DMS79 treated with DMSO at 0.1 percent for 48 hours (cell line): ENCODE data around the gene TFF2.
A peak's percentile ranks its signal among the peaks of the same experiment; 100 is the strongest.

Source experiments
- DNase-seq: peaks from one replicate; lab custom pipeline; 2025; lab: John Stamatoyannopoulos, UW

Gene TFF2

DNA sequence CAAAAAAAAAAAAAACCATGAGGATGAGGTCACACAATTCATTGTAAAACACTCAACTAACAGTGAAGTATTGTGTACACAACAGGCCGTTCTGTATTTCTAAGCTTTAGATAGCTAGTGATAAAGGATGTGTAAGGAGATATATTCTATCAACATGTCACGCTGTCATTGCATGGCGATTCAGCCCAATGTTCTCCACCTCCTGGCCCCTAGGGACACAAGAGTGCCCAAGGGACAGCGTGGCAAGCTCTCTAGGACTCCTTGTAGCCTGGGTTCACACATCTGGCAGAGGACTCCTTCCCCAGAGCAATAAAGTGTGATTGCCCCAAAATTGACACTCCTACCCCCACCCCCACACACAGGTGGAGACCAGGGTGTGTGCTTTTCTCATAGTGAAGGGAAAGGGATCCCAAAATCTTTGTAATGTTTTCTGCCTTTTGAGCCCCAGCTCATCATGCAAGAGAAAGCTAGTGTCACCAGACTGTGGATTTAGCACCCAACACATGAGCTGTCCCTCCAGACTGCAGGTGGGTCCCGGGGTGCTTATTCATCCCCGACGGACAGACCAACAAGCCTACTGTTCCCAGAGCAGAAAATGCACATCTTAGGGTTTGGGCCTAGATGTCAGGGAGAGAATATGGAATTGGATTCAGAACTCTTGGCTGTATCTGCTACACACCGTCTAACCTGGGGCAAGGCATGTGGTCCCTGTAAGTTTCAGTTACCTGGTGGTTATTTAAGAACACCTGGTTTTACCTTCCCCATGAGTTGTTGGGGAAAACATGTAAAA, 33.6 kb upstream of the TFF2 start:
- DNase-seq: no peak

DNA sequence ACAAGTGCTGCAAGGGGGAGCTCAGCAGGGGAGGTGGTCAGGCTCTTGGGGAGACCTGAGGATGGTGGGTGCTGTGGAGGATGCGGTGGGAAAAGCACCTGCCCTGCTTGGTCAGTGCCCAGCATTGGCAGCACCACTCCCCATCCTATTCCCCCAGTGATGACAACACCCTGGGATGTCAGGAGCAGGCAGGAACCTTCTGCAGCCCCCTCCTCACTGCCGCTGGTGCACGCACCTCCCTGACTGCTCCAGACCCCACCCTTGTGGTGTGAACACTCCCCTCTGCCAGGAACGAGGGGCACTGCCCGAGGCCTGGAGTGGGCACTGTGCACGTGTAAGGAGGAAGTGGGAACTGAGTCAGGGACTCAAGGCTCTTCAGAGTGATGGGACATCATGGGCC, 32.5 kb upstream of the TFF2 start:
- DNase-seq: no peak

DNA sequence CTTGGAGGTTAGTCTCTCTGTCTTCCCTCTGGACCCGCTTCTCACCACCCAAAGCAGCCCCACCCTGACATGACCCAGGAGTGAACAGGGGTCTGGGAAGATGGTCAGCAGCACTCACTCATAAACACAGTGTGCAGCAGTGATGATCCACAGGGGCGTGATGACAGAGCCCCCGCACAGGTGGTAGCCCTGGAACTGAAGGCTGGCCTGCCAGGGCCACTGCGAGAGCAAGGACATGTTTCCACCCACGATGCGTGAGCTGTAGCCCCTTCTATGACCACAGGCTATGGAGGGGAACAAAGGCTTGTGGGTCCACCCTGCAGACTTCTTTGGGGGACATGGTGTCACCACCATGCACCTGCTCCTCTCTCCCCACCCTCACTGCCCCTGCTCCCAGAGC, 32.1 kb upstream of the TFF2 start:
- DNase-seq: no peak

DNA sequence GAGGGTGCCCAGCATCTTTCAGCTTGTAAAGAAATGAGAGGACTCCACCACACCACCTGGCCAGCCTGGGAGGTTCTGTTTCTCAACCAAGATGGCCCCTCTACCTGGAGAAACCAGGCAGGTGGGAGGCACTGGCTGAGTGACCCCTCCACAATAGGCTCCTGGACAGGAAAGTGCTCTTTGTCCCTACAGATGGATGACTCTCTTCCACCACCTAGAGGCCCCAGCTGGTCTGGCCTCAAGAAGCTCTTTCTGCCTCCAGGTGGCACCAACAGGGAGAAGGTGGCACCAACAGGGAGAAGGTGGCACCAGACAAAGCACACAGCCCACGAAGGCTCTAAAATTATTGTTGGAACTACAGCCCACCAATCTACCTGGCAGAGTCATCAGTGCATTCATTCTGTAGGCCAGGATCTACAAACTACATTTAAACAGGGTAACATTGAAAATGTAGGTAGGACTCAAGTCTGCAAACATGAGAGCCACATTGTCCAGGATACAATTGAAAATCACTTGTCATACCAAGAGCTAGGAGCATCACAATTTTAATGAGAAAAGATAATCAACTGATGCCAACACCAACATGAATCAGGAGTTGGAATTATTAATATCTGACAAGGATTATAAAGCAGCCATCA, 30.7 kb upstream of the TFF2 start:
- DNase-seq: no peak

DNA sequence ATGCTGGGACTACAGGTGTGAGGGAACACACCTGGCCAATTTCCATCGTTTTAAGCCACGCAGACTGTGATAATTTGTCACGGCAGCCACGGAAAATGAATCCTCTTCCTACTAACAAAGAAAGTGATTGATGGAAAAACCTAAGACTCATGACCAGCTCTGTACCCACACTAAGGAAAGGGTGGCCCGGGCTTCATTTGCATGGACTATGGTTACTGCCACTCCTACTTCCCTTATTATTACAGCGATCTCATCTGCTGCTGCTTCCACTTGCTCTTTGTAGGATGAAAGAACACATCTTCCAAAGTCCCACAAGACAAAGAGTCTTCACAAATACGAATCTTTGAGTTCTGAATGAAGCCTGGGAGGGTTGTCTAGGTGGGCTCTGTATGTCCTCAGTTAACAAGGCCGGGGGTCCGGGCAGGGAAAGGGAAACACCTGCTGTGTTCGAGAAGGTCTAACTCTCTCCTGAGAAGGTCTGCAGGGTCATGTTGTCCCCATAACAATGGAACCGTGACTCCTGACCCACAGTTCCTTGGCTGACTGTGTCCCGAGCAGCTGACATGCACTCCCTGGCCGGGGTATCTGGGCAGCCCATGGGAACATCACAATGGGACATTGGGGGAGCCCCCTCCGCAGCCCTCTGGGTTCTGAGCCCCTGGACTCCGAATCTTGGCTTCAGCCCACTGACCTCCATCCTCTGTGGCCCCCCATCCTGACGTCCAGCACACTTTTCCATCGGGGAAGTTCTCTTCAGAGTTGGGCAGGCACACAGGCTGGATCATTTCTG, 28.8 kb upstream of the TFF2 start:
- no peak for DNase-seq

DNA sequence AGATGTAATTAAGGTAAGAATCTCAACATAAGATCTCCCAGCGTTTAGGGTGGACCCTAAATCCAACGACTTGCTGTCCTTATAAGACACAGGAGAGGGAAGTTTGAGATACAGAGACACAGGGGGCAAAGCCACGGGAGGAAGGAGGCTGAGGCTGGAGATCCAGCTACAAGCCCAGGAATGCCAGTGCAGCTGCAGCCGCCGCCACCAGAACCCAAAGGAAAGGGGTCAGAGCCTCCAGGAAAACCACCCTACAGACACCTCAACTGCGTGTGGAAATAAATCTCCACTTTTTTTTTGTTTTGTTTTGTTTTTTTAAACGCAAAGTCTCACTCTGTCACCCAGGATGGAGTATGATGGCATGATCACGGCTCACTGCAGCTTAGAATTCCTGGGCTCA, 27.6 kb upstream of the TFF2 start:
- DNase-seq: no peak

DNA sequence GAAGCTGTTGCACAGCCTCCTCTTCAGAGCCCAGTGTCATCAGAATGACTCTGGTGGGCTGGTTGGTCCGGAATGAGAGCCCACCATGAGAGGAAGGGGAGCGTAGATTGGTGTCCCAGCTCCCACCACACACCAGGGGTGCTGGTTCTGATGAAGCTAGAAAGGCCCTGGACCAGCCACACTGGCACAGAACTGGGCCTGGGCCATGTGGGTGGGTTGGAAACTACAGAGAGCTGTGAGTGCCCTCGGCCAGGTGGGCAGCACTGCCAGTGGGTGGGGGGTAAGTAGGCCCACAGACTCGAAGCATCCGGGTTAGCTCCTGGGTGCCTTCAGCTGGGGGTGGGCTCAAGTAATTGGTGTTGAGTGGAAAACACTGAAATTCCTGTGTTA, 27.2 kb upstream of the TFF2 start:
- no peak for DNase-seq

DNA sequence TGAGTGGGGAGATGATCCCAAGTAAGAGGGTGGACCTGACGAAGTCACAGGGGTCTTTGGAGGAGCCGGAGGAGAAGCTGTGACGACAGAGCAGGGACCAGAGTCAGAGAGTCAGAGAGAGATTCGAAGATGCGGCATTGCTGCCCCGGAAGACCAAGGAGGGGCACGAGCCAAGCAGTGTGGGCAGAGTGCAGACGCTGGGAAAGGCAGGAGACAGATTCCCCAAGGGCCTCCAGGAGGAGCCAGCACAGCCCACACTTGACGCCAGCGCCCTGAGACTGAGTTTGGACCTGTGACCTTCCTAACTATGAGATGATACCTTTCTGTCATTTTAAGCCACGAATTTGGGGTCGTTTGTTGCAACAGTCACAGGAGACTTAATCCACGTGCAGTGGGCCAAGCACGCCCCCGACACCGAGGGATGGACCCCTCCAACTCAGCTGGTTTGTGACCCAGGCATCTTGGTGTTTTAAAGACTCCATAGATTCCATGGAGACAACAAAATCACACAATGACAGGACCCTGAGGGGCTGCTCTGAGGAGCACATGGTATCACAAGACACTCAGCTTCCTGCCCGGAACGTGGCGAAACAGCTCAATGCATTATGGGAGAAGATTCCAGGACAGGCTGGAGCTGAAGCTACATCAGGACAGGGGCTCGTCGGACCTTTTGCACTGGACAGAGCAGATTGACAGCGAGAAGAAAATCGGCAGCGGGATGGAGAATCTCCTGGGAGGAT, 26.6 kb upstream of the TFF2 start:
- no peak for DNase-seq

DNA sequence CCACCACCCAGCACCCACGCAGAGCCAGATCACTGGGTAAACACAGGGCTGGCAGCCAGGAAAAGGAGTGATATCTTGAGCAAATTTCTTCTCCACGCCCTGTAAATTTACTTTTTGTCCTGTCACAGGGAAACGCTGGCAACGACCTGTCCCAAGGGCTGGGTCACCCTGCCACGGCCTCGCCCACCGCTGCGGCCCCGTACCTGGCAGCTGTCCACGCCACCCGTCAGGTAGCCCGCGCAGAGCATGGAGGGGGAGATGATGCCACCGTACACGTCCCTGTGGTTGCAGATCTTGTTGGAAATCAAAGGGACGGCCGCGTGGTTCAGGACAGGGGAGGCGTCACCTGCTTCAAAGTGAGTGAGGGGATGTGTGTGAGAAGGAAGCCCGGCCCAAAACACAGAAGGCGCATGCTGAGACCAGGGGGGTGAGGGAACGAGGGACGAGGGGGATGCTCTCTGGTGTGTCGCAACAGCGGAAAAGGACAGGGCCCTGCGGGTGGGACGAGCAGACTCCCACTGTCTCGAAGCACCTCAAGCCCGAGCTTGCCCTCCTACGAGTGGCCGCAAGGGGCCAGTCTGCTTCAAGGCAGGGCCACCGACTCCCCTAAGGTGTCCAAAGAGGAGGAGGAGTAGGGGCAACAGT, 25.7 kb upstream of the TFF2 start:
- DNase-seq: no peak

DNA sequence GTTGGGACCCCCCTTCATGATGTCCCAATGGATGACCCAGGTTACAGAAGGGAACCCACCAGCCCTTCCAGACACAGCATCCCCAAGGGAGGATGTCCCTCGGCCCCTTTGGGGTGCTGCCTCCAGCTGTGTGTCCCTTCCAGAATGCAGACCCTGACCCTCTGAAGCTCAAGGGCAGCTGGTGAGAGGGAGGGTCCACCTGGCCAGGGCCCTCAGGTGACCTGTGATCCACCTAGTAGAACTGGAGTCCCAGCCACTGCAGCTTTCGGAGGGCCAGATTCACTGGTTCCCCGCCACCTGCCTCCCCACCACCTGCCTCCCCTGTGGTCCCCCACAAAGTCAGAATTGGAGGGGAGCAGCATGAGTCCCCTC, 25.2 kb upstream of the TFF2 start:
- no peak for DNase-seq

DNA sequence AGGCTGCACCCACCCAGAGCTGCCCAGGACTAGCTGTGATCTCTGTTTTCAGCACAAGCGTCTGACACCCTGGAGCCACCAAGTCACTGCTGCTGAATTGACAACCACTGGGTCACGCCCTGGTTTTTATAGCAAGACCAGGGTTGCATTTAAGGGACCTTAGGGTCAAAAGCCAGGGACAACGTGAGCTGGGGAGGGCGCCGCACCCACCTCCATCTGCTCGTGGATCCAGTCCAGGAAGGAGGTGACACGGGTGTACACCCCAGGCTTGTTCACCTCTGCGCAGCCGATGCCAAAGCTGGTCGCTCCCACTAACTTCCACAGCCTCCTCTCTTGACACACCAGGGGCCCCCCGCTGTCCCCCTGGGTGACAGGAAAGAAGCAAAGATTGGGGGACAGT, 24.7 kb upstream of the TFF2 start:
- DNase-seq: no peak

DNA sequence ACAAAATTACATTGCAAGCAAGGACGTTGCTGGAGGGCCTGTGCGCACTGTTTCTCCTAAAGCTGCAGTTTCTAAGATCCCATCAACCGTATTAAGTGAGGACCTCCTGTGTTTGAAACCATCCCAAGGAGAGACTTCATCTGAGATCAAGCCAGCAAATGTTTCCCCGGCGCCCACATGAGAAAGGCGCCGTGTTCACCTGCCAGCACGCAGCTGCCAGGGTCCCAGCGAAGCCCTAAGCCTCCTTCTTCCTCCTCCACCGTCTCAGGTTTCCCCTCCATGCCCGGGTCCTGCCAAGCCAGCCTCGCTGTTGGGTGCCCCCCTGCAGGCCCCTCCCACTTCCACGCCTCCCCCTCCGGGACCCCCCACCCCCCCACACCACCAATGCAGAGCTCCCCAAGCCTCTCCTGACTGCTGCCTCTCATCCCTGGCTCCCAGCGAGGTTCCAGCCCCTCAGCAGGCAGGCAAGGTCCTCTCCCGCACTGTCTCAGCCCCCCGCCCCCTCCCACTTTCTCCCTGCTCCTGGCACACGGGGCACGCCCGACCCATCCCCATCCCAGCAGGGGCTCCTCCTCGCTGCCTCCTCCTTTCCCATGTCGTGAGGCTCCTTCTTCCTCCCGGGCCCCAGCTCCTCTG, 24.2 kb upstream of the TFF2 start:
- peak; percentile 62 for DNase-seq

DNA sequence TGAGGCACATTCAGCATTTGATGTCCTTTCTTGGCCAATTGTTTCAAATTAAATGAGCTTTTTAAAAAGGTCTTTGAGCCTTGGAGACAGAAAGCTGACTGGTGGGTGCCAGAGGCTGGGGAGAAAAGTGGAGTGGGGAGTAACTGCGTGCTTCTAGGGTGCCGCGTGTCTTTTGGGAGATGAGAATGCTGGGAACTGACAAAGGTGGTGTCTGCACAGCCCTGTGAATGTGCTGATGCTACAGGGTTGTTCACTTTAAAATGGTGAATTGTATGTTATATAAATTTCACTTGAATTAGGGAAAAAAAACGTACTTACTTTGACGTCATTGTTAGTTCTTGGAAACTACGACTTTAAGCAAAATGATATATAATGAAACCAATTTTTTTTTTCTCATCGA, 23.7 kb upstream of the TFF2 start:
- DNase-seq: no peak

DNA sequence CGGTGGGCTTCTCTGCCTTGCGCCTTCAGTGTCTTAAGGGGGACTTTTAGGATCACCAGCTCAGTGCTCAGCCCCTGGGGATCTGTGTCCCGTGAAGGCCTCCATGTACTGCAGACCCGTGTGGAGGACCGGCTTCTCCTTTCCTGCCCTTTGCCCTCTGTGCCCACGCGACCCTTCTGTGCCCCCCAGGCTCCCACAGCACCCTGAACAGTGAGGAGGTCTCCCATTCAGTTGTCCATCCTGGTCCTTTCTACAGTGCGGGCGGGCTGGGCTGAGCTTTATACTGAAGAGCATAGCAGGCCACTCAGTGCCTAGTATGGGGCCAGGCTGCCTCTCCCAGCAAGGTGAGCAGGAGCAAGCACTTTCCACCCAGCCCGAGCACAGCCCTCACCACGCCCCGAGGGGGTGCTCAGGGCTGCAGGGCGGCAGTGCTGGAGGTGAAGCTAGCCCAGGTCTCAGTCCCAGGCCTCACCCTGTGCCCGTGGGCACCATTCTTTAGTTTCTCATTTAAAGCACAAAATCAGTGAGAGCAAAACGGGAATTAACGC, 23.2 kb upstream of the TFF2 start:
- DNase-seq: no peak

DNA sequence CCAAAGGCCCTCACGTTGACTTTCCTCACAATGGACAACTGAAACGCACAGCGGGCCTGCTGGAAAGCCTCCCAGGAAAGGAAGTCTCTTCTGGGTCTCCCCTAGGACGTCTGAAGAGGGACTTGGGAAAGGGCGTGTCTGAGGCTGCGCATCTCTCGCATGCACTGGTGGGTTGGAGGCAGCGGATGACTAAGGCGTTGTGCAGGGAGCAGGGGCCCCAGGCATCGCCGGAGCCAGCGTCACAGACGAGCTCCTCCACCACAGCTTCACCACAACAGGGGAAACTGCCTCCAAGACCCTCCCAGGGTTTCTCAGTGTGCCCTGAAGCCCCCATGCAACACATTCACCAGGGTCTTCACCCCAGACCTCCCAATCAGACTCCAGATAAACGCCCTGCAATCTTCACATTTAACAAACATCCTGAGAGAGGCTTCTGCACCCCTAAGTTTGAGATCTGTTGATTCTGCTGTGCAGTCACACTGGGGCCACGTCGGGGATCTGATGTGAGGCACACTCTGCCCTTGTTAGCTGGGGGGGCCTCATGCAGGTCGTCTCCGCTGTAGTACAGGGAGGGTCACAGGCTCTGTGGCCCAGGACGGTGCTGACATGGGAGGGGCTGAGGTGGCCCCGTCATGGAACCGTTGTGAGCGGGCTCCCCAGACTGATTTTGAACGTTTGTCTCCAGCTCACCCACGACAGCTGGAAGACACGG, 22.6 kb upstream of the TFF2 start:
- no peak for DNase-seq

DNA sequence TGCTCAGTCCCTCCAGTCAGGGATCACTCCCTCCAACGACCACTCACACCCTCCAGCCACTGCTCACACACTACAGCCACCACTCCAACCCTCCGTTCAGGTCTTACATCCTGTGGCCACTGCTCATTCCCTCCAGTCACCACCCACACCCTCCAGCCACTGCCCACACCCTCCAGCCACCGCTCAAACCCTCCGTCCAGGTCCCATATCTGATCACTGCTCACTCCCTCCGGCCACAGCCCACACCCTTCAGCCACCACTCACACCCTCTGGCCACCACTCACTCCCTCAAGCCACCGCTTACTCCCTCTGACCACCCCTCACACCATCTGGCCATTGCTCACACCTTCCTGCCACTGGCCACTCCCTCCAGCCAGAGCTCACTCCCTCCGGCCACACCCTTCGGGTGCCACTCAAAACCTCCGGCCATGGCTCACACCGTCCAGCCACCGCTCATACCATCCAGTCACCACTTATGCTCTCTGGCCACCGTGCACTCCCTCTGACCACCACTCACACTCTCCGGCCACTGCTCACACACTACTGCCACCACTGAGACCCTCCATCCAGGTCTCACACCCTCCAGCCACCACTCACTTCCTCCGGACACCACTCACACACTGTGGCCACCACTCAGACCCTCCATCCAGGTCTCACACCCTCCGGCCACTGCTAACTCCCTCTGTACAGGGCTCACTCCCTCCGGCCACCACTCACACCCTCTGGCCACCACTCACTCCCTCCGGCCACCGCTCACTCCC, 20.3 kb upstream of the TFF2 start:
- DNase-seq: no peak

DNA sequence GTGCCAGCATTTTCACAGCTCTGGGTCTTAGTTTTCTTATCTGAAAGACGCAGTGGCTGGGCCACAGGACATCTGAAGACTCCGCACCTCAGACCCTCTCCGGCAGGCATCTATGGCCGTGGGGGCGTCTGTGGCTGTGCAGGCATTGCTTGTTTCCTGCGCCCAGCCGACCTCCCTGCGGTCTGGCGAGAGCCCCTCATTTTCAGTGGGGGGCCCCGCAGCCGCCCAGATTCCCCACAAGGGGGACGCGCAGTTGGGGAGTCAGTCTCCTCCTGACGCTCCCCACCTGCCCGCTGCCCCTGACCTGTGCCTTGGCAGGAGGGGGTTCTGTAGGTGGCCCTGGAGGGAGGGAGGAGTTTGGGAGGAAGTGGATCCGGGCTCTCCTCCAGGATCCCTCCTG, 19.0 kb upstream of the TFF2 start:
- DNase-seq: no peak

DNA sequence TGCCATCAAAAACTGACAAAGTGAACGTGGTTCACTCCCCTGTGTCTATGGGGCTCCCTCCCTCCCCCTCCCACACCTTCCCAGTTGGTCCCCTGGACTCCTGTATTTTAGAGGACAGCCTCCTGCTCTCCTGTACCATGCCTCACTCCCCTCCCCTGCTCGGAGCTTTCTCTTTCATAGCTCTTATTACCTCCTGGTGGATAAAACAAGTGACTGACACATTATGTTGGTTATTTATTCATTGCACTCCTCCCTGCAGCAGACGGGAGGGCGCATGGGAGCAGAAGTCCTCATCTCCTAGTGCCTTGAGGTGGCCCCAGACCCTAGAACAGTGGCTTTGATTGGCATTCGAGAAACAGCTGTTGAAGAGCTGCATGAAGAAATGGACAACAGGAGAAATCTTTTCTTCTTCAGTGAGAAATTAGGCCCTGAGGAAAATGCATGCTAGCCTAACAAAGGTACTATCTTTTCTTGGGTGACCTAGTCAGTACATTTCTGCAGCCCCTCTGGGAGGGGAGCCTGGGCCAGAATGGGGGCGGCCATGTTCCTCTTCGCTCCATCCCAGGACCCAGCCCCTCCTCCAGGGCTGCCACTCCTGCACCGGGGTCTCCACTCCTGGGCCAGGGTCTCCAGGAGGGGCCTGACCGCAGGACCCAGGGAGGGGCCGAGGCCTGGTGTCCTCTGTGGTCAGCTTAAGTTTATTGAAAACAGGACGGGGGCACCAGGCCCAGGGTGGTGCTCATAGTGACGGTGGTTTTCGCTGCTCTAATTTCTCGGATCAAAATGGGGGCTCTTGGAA, 16.8 kb upstream of the TFF2 start:
- DNase-seq: no peak
